Activated T-cell treated with anti-CD3 and anti-CD28 coated beads, Interleukin-2, amount 50 U/mL, for 48 hours (primary cell): ENCODE data around the gene TPRG1L.
A peak's percentile ranks its signal among the peaks of the same experiment; 100 is the strongest.

Source experiments
- DNase-seq, 2 experiments: peaks; one replicate each; pipeline ENCODE4 v3.0.0-alpha.2; 2020

Gene TPRG1L

DNA sequence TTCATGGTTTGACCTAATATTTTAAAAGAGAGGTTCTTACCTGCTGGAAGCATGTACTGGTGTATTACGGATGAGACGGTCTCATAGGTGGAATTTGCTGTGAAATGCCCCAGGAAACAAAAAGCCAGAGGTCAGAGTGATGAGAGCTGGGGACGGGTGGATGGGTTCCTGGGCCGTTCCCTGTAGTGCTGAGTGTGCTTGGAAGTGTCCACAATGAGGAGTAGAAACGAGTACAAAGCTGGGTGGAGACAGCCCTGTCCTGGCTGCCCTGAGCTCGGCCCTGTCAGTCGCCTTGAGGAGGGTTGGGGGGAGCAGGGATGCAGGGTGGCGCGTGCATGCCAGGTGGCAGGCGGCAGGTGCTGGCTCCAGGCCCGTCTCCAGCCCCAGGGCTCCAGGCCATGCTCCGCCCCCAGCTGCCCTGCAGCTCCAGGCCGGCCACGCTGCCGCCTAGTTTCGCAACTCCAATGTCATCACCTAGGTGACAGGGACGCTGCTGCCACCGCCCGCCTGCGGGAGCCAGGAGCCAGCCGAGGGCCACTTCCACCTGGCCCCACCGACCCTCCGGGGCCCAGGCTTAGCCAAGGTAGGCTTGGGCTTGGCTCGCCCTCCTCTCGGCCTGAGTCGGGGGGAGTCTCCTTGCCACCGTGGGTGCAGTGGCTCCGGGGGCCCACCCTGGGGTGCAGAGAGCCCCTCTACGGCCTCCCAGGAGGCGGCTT lies 43.9 kb downstream of the TPRG1L start:
- no peak for DNase-seq

DNA sequence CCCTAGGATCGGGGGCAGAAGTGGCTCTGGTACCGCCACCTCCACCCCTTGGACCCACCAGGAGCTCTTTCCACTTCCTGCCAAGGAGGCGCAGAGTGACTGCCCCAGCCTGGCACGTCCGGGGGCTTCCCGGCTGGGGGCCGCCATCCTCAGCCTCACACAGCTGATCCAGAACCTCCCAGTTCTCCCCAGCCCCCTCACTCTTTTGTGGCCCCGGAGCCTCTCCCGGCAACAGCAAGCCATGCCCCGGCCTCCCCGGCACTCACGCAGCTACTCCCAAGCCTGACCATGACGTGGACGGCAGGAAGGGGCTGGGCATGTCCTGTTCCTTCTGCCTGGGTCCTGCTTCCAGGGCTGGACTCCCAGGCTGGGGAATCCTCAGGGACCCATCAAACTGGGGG lies 44.6 kb downstream of the TPRG1L start:
- DNase-seq, result no peak

DNA sequence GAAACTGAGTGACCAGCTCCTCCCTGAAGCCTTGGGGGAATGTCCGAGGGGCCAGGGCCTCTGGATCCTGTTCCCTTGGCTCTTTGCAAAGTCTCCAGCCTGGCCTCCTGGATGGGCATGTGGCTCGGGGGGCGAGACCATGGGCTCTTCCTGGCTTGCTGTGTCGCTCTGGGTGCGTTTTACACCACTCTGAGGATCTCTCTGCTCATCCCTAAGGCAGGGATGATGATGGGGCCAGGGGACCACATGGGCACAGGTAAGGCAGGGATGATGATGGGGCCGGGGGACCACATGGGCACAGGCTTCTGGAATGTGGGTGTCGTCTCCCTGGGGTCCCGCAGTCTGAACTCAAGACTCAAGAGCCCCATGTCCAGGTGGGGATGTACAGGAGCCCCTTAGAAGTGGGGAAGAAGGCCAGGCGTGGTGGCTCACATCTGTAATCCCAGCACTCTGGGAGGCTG lies 45.2 kb downstream of the TPRG1L start:
- no peak for DNase-seq

DNA sequence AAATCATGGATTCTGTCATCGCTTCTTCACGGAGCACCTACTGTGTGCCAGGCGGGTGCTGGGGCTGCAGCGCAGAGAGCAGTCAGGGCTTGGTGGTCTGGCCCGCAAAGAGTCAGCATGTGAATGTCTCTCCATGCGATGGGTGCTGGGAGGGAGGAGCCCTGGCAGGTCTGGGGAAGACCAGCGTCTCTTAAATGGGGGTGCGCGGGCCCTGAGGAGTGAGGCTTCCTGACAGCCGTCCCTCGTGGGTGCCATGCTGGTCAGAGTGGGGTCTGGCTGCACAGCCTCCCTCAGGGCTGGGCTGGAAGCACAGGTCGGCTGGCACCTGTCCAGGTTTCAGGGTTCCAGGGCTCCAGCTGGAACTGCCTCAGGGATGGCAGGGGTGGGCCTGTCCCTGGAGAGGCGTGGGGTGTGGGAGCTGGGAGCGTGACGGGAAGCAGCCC lies 46.0 kb downstream of the TPRG1L start:
- no peak for DNase-seq

DNA sequence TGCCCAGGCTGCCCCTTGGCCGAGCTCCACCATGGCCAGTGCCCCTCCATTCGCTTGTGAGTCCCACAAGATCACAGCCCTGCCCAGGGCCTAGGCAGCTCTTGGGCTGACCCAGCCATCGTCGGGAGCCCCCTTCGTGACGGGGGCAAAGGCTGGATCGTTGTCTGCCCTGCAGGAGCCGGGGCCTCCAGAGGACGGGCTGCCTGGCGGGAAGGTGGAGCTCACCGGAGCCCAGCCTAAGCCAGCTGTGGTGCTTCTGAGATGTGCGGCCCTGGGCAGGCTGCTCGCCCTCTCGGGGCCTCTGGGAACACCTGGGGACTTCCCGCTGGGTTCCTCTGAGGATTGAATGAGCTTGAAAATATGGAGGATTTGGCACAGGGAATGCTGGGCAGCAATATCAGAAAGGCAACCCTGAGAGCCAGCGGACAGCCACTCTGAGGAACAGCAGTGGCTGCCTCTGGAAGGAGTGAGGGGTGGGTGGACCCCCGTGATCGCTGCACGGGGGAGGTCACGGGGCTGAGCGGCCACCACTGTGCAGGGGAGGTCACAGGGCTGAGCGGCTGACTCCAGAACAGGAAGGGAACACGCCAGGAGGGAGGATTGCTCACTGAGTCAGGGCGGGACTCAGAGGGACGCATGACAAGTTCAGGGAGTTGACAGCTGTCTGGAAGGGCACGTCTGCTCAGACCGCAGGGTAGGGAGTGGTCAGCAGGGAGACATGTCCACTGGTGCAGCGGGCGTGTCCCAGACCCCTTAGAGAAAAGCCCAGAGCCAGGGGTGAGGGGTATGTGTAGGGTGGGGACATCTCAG lies 46.8 kb downstream of the TPRG1L start:
- DNase-seq, result no peak

DNA sequence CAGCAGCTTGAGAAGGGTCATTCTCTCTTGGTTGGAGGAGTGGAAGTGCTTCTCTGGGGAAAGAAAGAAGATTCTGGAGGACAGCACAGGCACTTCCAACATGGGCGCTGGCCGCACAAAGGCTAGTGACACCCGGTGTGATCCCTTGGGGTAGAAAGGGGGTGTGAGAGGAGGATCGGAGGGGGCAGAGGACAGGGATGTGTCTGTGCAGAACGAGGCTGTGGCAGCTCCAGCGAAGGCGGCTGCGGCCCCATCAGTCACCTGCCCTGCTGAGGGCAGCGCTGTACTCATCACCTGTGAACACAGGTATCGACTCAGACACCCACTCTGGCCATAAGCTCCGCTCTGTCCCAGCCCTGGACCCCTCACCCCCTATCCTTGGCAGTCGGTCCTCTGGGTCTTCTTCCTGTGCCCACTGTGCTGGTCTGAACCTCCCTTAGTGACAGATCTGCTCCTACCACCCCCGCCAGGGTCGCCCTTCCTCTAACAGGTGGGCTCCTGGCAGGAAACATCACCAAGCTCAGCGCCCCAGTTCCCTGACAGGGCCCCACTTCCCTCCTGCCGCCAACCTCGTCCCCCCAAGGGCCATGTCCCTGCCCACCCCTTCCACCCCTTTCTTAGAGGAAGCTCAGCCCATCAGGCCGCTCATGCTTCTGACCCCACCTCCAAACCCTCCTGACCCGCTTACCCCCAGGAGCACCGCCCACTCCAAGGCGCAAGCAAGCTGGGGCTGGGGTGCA lies 47.6 kb downstream of the TPRG1L start:
- no peak for DNase-seq

DNA sequence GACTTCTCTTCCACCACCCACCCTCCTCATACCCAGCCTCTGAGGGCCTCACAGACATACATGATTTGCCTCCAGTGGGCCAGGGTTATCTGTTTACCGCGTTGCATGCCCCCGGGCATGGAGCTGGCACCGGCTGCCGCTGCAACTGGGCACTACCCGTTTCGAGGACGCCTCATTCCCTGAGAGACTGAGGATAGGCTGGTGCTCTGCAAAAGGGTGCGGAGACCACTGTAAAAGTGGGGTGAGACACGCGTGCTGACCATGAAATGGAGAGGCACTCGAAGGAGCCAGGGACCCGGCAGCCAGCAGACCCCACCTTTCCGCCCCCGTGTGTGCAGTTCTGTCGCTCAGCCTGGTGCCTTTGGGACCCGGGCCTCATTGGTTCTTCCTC lies 48.2 kb downstream of the TPRG1L start:
- DNase-seq, result no peak

DNA sequence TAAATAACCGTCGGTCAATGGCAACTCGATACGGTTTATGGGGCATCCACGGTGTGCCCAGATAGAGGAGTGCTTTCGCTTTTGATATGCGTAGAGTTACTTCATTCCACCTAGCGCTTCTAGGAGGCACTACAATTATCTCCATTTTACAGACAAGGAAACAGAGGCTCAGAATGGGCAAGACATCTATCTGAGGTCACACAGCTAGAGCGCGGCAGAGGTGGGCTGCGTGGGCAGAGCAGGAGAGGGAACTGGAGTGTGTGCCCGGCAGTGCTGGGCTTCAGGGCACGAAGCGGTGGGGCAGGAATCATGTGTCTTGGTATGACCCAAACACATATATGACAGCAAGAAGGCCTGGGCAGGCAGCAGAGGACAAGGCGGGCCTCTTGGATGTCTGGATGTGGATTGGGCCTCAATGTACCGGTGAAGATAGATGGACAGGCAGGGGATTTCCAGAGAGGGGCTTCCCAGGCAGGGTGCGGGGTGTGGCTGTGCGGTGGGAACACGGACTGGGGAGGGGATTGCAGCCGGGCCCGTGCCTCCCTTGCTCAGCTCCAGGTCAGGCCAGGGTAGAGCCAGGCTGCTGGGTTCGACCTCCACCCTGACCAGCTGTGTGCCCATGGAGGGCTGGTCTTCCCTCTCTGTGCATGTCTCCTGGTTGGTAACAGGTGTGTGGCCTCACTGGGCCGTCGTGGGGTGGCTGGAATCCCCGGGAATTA lies 48.7 kb downstream of the TPRG1L start:
- DNase-seq, result no peak

DNA sequence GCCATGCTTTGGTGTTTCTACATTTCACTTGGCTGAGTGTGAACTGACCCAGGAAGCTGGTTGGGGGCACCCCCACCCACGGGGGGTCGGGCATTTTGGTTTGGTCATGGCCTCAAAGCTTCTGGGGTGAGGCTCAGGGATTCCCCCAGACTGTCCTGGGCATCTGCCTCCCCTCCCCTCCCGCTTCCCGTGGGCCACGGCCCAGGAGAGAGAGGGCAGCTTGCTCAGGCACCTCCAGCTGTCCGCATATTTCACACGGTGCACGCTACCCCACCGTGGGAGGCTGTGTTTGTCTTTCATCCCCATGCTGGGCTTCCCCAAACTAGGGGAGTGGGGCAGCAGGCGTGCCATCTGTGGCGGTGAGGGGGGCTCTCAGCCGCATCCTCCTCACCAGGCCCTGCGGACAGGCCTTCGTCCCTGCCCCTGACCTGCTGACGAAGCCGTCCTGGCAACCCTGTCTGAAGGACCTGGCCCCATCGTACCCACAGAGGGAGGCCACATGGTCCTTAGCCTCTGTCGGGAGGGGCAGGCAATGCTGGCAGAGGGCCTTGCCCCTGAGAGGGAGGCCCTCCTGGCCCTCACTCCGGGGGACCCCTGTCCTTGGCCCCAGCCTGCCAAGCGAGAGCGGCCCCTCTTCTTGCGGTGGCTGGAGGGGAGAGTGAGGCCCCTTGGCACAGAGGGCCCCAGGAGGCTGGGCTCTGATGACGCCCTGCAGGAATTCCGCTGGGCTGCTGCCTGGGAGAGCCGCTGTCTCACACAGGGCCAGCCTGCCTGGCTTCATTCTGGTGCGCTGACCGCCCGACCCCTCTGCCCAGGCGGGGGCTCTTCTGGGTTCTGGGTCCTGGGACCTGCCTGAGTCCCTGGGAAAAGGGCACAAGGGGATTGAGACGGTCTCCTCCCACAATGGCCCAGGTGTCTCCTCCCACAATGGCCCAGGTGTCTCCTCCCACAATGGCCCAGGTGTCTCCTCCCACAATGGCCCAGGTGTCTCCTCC lies 49.6 kb downstream of the TPRG1L start:
- DNase-seq, result no peak

DNA sequence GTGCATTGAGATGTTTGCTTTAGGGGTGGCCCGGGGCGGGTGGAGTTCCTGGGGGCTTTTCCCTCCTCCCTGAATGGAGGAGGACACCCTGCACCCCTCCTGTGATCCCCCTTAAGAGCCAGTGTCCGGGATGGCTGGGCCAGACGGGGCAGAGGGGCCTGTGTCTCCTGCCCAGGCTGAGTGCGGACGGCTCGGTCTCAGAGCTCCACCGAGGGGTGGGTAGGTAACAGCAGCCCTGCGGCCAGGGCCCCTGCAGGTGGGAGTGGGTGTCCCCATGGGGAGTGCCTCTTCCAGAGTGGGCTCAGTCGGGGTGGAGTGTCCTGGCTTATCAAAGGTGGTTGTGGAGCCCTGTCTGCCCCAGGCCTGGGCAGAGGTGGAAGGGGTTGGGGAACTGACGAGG lies 50.6 kb downstream of the TPRG1L start:
- no peak for DNase-seq

DNA sequence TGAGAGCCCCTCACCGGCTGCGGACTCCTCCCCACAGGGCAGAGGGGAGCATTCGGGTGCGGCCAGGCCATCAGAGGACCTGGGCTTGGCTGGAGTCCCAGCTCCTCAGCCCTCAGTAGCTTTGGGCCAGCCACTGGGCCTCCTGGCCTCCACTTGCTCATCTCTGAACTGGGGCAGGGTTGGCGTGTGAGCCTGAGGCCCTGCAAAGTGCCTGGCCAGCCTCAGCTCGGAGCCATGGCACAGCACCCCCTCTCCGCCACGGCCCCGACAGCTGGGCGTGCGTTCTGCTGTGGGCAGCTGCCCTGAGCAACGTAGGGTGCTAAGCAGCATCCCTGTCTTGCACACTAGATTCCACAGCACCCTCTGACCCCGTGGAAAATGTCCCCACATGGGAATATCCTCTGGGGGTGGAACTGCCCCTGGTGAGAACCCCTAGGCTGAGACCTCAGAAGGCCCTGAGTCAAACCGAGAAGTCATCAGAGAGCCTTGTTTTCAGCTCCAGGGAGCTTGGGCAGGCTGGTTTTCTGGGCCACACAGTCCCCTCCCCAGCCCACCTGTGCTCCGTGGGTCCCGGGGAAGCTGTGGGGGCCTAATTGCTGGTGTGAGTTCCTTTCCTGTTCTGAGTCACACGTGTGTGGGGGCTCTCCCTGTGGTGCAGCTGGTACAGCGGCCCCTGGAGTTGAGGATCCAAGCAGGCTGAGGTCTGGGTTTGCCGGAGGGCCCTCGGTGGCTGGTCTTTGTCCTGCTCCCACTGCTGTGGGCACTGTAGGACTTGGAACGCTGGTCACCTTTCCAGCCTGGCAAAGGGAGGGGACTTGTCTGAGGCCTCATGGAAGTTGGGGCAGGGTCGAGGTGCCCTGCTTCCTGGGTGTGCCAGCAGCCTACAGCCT lies 52.0 kb downstream of the TPRG1L start:
- peak; percentile 32 to 39 for DNase-seq

DNA sequence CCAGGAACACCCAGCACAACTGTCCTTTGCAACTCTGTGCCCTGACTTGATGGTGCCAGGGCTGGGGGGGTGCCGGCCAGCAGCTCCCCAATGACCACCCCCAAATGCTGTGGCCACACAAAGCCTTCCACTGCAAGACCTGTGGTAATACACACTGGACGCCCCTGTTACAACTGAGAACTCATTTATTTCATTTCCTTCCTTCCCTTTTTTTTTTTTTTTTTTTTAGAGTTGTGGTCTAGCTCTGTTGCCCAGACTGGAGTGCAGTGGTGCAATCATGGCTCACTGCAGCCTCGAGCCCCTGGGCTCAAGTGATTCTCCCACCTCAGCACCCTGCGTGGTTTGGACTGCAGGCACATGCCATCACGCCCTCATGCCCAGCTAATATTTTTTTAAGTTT lies 52.7 kb downstream of the TPRG1L start:
- DNase-seq, result no peak

DNA sequence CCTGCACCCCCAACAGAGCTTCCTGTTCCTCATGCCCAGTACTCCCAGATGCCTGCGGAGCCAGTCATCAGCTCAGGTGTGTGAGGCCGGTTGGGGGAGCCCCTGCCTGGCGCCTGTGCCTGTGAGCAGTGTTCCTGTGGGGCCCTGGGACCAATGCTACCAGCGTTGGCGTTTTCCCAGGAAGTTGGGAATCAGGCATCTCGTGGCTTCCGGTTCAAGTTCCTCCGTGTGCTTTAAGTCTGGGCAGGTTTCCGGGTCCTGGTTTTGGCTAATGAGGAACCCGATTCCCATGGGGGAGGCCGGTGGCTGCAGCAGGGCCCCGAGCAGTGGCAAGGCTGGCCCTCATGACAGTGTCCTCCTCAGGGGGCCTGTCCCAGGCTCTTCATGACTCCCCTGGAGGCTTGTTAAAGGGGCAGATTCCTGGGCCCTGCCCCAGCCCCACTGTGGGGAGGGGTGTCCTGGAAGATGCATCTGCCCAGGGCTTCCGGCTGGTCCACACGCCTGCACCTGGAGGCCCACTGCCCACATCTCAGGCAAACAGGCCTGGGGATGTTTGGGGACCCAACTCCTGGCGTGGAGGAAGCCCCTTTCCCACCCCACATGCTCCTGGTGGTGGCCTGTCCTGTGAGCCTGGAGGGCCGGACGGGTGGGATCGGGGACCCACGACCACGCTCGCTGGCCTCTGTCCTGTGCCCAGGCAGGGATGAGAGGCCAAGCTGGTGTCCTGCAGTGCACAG lies 53.7 kb downstream of the TPRG1L start:
- no peak for DNase-seq

DNA sequence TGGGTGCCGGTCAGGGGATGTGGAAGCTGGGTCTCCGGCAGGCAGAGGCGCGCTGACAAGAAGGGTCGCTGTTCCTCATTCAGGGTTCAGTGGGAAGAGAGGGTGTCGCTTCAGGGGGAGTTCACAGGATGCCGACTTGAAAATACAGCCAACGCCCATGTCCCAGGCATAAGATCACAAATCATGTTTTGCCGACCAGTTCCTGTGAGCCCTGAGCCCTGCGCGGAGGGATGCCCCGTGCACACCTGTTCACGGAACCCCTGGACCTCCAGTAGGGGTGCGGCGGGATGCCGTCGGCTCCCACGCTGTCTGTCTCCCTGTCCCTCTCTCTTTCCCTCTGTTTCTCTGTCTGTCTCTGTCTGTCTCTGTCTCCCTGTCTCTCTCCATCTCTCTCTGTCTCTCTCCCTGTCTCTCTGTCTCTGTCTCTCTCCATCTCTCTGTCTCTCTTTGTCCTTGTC lies 54.3 kb downstream of the TPRG1L start:
- no peak for DNase-seq
